Activated T-cell treated with anti-CD3 and anti-CD28 coated beads, Interleukin-2, amount 50 U/mL, for 4 hours (primary cell): ENCODE data around the gene BIK. TPM values are rescaled to one million over a fixed set of nuclear protein-coding genes. Genes with fewer than 3 reads are reported as not detected.

Experiments
- ATAC-seq, 2 donors: fragments of 200-7000 bp; cut with Tn5 transposase; one replicate each; pipeline ENCODE4 v1.10.0; 2021
- DNase-seq: peaks from one replicate; pipeline ENCODE4 v3.0.0-alpha.2; 2020
- H3K27me3 Mint-ChIP-seq: one replicate; pipeline ENCODE4 v1.8.0; 2021; ENCODE audit warnings: low read depth, mixed read lengths
- H3K36me3 Mint-ChIP-seq: one replicate; pipeline ENCODE4 v1.8.0; 2022; ENCODE audit warnings: mixed read lengths; ENCODE audit not compliant: insufficient read depth
- H3K4me1 Mint-ChIP-seq: one replicate; pipeline ENCODE4 v1.8.0; 2021; ENCODE audit warnings: low read depth, mixed read lengths
- H3K4me3 Mint-ChIP-seq: one replicate; pipeline ENCODE4 v1.8.0; 2021; ENCODE audit warnings: mild to moderate bottlenecking, moderate library complexity, mixed read lengths
- H3K9me3 Mint-ChIP-seq: one replicate; pipeline ENCODE4 v1.8.0; 2021; ENCODE audit warnings: mixed read lengths
- total RNA-seq, 3 donors: library from RNA; stranded (reverse); gene quantifications; one replicate each; pipeline ENCODE4 v1.2.1, GENCODE V29; 2021

The BIK gene
- total RNA-seq, 3 donors from 2014 or later, result 7.8 to 10.0 (median 9.9) TPM

DNA sequence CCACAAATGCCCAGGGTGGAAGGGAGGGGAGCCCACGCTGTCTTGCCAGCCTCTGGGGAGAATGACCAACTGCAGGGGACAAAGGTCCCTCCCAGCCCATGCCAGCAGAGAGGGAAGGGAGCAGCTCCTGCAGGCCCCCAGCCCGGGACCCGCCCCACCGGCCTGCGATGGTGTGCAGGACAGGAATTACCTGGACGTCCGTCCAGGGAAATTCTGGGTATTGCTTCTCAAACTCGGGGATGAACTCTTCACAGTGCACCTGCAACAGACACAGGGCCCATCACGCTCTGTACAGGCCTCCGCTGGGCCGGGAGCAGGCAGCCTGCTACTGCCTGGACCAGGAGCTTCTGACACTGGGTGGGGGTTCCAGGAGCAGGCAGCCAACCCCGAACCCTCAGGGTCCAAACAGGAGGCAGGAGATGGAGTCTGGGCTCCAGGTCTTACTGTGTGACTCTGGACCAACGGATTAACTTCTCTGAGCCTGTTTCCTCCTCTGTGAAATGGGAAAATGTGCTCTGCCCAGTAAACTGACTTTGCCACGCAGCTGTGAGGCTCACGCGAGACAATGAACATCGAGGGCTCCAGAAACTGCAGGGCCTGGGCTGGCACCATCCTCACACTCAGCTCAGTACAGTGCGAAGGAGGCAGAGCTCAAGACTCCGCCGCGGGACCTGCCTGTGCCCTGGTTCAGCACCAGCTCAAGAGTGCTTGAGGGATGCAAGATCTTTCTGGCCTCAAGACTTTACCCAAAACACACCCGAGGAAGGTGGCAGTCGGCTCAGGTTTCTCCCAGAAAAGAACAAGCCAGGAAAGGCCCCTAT is 59.0 kb downstream of the BIK start:
- DNase-seq (no peak), ATAC-seq (no peak)
- Mint-ChIP-seq H3K9me3 (no peaks in the 10 kb centered on the region), H3K4me3 (no peak overlapping the region), H3K27me3 (no peaks in the 10 kb centered on the region), H3K36me3 (peaks cover 9% of the 10 kb centered on the region), H3K4me1 (no peaks in the 10 kb centered on the region)

DNA sequence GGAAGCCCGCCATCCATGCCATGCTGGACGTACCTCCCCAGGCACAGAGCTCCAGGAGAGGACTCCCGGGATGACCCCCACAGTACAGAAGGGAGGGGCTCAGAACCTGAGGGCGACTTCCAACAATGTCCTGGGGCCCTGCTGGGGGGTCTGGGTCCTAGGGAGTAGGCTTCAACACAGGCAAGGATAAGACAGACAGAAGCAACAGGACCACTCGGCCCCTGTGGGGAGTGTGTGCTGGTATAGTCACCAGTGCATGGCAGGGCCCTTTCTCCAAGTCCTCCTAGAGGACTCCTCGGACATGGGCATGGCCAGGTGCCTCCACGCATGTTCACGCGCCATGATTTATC is 59.6 kb downstream of the BIK start:
- no peaks in the 10 kb centered on the region for H3K27me3 Mint-ChIP-seq
- ATAC-seq (no peak), DNase-seq (no peak)
- peaks cover 9% of the 10 kb centered on the region for H3K36me3 Mint-ChIP-seq
- no peaks in the 10 kb centered on the region for H3K9me3 Mint-ChIP-seq
- H3K4me3 Mint-ChIP-seq, result no peak overlapping the region
- no peaks in the 10 kb centered on the region for H3K4me1 Mint-ChIP-seq

DNA sequence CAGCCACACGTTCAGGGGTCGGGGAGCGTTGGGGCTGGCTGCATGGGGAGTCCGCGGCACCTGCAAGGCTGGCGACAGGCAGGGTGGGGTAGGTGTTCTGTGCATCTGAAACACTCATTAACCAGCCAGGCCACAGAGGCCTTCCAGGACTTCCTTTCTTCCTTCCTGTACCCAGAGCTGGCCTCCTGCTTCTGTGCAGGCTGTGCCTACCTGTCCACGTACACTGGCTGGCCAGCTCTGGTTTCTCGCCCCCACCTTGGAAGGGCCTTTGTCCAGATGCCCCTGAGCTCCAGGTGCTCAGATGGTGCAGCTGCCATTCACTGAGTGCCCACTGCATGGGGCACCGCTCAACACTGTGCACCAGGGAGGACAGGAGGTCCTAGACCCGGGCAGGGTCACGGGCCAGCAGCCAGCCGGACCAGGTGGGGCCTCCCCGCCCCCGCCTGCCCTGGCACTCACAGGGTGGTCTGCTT is 60.5 kb downstream of the BIK start:
- H3K4me1 Mint-ChIP-seq, result no peaks in the 10 kb centered on the region
- H3K9me3 Mint-ChIP-seq, result no peaks in the 10 kb centered on the region
- DNase-seq (no peak), ATAC-seq (no peak)
- H3K27me3 Mint-ChIP-seq, result no peaks in the 10 kb centered on the region
- H3K36me3 Mint-ChIP-seq, result peaks cover 9% of the 10 kb centered on the region
- no peak overlapping the region for H3K4me3 Mint-ChIP-seq

DNA sequence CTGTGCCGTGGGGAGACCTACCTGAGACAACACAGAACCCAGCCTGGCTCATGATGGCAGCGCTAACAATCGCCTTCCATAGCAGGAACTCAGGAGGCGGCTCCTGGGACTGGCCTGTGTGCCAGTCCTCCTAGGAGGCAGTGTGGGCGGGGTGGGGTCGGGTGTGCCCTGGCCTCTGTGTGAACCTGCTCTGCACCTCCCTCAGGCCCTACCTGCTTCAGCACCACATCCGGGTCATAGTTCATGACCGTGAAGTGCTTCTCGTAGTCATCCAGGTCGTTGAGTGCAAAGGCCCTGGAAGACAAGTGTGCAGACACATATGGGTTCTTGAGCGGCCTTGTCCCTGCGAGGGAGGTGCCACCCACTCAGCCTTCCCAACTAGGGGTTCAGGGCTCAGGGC is 61.1 kb downstream of the BIK start:
- ATAC-seq (no peak), DNase-seq (no peak)
- no peaks in the 10 kb centered on the region for H3K27me3 Mint-ChIP-seq
- H3K4me3 Mint-ChIP-seq, result no peak overlapping the region
- no peaks in the 10 kb centered on the region for H3K9me3 Mint-ChIP-seq
- no peaks in the 10 kb centered on the region for H3K4me1 Mint-ChIP-seq
- H3K36me3 Mint-ChIP-seq, result peaks cover 9% of the 10 kb centered on the region

DNA sequence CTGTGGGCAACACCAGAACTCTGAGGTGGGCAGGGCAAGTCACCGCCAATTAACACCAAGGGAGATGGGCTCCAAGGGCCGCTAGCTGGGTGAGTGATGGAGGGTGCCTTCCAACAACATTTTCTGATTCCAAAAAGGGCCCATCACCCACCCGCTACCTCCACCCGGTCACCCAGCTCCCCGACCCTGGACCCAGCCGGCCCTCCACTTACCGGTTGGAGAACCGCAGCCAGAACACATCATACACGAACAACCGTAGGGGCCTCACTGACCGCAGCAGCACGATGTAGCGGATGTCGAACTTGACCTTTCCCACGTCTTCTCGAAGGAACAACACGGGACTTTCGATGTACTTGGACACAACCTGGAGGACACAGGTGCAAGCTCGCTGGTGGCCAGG is 61.6 kb downstream of the BIK start:
- DNase-seq (no peak), ATAC-seq (no peak)
- H3K4me3 Mint-ChIP-seq, result no peak overlapping the region
- H3K9me3 Mint-ChIP-seq, result no peaks in the 10 kb centered on the region
- peaks cover 9% of the 10 kb centered on the region for H3K36me3 Mint-ChIP-seq
- no peaks in the 10 kb centered on the region for H3K4me1 Mint-ChIP-seq
- H3K27me3 Mint-ChIP-seq, result no peaks in the 10 kb centered on the region

DNA sequence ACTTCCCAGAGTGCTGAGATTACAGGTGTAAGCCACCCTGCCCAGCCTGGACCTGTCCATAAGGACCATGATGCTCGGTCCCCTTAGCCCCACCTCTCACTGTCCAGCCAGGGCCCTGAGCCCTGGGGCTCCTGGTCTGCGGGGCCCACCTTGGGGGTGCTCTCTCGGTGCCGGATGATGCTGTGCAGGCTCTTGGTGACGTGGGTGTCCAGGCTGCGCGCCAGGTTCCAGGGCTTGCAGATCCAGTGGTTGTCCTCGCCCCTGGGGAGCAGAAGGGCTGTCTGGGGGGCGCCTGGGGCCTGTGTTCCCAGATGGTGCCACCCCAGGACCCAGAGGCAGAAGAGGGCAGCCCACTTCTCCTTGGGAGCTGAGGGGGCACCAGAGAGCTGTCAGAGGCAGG is 63.0 kb downstream of the BIK start:
- DNase-seq, result no peak
- H3K9me3 Mint-ChIP-seq, result no peaks in the 10 kb centered on the region
- H3K4me3 Mint-ChIP-seq, result no peak overlapping the region
- no peak for ATAC-seq
- peaks cover 8% of the 10 kb centered on the region for H3K36me3 Mint-ChIP-seq
- no peaks in the 10 kb centered on the region for H3K4me1 Mint-ChIP-seq
- H3K27me3 Mint-ChIP-seq, result no peaks in the 10 kb centered on the region

DNA sequence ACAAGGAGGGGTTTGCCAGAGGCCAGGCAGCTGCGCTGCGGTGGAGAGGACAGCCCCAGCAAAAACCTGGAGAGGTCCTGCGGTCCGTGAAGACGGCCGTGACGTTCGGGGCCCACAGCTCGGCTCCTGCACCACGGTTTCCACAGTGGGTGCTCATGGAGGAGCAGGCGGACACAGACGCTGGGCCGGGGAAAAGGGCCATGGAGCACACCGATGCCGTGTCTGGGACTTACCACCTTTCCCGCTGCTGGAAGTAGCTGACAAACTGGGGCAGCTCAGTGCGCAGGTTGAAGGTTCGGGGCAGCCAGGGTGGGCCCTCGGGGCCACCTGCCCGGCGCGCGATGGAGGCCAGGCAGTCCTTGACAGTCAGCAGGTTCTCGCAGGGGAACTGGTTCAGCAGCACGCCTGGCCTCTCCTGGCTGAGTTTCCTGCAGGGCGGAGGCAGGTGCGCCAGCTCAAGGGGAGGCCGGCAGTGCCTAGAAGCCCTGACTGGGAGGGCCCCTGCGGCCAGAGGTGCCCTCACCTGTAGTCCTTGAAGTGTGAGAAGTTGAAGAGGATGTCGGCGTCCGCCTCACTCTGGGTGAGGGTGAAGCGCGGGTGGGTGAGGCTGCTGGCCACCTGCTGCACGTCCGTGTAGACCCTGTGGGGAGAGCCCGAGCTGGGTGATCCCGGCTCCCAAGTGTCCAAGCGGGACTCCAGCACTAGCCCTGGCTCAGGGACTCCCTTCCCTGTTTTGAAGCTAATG is 63.6 kb downstream of the BIK start:
- Mint-ChIP-seq H3K4me1 (no peaks in the 10 kb centered on the region), H3K36me3 (peaks cover 13% of the 10 kb centered on the region), H3K4me3 (no peak overlapping the region), H3K27me3 (no peaks in the 10 kb centered on the region), H3K9me3 (no peaks in the 10 kb centered on the region)
- no peak for ATAC-seq
- DNase-seq, result no peak

DNA sequence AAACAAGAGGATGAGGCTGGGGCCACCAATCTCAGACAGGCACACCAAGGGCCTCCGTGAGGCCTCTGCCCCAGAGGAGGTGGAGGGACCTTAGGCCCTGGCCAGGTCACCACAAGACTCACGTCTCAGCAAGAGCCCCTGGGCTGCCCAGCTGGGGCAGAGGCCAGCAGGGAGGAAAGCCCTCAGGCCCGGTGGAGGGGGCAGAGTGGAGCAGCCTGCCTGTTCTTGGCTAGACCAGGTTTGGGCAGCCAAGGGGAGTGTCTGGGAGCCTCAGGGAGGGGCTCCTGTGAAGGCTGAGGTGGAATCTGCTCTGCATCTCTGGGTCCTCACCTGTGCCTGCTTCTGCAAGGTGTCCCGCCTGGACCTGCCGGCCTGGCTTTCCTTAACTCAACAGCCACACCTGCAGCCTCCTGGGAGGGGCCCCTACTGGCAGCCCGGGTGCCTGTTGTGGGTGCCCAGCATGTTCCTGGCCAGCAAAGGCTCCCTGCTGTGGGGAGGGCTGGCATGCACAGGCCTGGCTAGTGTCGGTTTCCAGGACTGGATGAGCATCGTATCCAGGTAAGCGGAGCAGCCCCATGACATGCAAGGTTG is 64.5 kb downstream of the BIK start:
- Mint-ChIP-seq H3K36me3 (peaks cover 16% of the 10 kb centered on the region), H3K27me3 (no peaks in the 10 kb centered on the region), H3K4me3 (no peak overlapping the region), H3K9me3 (no peaks in the 10 kb centered on the region), H3K4me1 (no peaks in the 10 kb centered on the region)
- DNase-seq (no peak), ATAC-seq (no peak)

DNA sequence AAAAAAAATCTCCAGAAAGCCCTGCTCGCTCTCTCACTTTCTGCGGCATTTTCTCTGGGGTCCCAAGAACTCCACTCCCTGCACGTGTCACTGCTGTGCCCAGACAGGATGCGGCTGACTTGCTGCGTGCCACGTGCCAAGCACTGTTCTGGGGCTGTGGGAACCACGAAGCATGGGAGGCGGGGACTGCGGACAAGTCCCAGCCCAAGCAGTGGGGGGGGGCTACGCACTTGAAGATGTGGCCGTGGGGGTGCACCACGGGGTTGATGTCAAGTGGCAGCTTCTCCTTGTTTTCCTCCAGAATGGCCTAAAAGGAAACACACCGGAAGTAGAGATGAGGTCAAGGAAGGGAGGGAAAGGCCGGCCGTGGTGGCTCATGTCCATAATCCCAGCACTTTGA is 65.5 kb downstream of the BIK start:
- H3K36me3 Mint-ChIP-seq, result peaks cover 14% of the 10 kb centered on the region
- no peak overlapping the region for H3K4me3 Mint-ChIP-seq

DNA sequence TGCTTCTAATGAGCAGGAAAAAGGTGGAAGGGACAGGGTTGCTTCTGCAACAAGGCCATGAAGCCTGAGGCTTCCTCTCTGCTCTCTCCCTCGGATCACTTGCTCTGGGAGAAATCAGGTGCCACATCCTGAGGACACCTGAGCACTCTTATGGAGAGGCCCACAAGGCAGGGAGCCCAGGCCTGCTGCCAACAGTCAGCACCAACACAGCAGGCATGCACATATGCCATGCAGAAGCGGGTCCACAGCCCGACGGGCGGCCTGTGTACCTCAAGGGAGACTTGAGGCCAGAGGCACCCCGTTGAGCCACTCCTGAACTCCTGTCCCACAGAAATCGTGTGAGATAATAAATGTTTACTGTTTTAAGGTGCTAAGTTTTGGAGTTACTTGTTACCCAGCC is 66.9 kb downstream of the BIK start:
- no peak overlapping the region for H3K4me3 Mint-ChIP-seq
- H3K36me3 Mint-ChIP-seq, result peaks cover 17% of the 10 kb centered on the region
- H3K27me3 Mint-ChIP-seq, result no peaks in the 10 kb centered on the region
- no peak for ATAC-seq
- H3K9me3 Mint-ChIP-seq, result no peaks in the 10 kb centered on the region
- peaks cover 2% of the 10 kb centered on the region for H3K4me1 Mint-ChIP-seq
- no peak for DNase-seq

More for the DNA sequence above, 65.5 kb downstream of the BIK start:
- no peaks in the 10 kb centered on the region for H3K4me1 Mint-ChIP-seq
- DNase-seq, result no peak
- no peak for ATAC-seq
- H3K9me3 Mint-ChIP-seq, result no peaks in the 10 kb centered on the region
- no peaks in the 10 kb centered on the region for H3K27me3 Mint-ChIP-seq

Other genes with a start within 250 kb of the BIK start
- gene PACSIN2, start 95.6 kb upstream of the BIK start, total RNA-seq, result 10 to 100 TPM; 24.5 to 30.2 (median 28.1) TPM
- gene TTLL1, start 21.4 kb upstream of the BIK start, total RNA-seq, result 1 to 10 TPM; 1.2 to 1.5 (median 1.3) TPM
- 10 to 100 TPM; 33.5 to 39.0 (median 36.1) TPM for gene MCAT, start 32.6 kb downstream of the BIK start, total RNA-seq
- 10 to 100 TPM; 60.6 to 79.8 (median 63.5) TPM for gene TSPO, start 40.8 kb downstream of the BIK start, total RNA-seq
- 100 to 1,000 TPM; 126 to 188 (median 163) TPM for gene TTLL12, start 76.4 kb downstream of the BIK start, total RNA-seq
- under 1 TPM in 1 of 3 donors, not detected in 2; 0.08 TPM for gene SCUBE1, start 232.6 kb downstream of the BIK start, total RNA-seq